ENCODE data around the gene JMY.

DNA sequence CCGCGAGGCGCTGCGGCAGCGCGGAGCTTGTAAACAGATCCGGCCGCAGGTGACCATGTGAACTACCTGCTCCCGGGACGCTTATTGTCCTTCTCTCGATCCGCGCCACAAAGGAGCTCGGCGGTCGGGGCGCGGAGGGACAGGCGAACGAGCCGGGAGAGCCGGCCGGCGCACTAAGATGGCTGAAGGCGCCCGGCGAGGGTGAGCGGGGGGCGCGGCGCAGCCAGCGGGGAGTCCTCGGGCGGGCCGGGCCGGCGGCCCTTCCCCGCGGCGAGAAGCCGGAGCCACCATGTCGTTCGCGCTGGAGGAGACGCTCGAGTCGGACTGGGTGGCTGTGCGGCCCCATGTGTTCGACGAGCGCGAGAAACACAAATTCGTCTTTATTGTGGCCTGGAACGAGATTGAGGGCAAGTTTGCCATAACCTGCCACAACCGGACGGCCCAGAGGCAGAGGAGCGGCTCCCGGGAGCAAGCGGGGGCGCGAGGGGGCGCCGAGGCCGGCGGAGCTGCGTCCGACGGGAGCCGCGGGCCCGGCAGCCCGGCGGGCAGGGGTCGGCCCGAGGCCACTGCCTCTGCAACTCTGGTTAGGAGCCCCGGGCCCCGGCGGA is 535 bp downstream of the JMY start:
- TF ChIP-seq POLR2A (IDR thresholded peaks at IDR 0.05; ENCODE audit: low read depth): no peak
- TF ChIP-seq, protein P1, sequence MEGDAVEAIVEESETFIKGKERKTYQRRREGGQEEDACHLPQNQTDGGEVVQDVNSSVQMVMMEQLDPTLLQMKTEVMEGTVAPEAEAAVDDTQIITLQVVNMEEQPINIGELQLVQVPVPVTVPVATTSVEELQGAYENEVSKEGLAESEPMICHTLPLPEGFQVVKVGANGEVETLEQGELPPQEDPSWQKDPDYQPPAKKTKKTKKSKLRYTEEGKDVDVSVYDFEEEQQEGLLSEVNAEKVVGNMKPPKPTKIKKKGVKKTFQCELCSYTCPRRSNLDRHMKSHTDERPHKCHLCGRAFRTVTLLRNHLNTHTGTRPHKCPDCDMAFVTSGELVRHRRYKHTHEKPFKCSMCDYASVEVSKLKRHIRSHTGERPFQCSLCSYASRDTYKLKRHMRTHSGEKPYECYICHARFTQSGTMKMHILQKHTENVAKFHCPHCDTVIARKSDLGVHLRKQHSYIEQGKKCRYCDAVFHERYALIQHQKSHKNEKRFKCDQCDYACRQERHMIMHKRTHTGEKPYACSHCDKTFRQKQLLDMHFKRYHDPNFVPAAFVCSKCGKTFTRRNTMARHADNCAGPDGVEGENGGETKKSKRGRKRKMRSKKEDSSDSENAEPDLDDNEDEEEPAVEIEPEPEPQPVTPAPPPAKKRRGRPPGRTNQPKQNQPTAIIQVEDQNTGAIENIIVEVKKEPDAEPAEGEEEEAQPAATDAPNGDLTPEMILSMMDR (IDR thresholded peaks at IDR 0.05): no peak
- TF ChIP-seq POLR2AphosphoS5 (IDR thresholded peaks at IDR 0.05): no peak
- no peak for TF ChIP-seq EP300 (IDR thresholded peaks at IDR 0.05)

Measured in esophagus muscularis mucosa (tissue), 4 donors.